ENCODE data around the gene SELENOI.

- TF ChIP-seq CTCF (IDR thresholded peaks at IDR 0.05) = no peak
- TF ChIP-seq POLR2A (IDR thresholded peaks at IDR 0.05) = no peak
- no peak for TF ChIP-seq POLR2AphosphoS5 (IDR thresholded peaks at IDR 0.05)
These were observed 21.0 kb upstream of the SELENOI start for GRCh38 chr2:26324903-26325302.
